ENCODE results near the gene MED22.
"Not testable (repeated sequence)": the region's sequence is repeated elsewhere in the genome, so short reads cannot be mapped to it uniquely, and the experiment has no call there.

MED22 gene

DNA sequence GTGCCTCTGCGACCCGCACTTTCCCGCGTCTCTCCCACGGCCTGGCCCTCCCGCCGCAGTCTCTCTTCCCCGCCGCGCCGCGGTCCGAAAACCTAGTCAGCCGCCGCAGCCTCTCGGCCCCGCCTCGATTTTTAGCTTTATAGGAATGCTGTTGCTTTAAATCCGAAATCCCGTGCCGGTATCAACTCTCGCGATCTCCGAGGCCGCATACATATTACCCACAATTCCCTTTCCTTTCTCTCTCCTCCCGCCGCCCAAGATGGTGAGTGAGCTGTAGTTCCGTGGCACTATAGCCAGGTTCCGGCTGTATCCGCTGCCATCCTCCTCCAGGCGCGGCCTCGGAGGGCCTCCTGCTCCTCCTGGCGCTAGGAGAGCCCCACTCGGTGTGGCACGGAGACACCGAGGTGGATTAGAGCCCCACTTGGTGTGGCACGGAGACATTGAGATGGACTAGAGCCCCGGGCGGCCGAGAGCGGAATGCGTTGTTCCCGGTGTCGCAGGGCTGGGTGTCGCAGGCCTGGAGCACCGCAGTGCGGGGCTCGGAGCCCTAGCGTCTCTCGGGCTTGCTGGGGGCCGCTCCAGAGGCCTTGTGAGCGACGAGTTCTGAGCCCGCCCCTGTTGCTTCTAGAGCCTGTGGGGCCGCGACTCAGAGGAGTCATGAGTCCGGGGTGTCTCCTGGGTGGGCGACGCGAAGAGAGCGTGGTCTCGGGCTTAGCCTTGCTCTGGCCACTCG lies at the start of gene MED22, which contains the start of gene RPL7A:
MED22 (minus strand) TSS at position 147 of the 733 bp plus-strand sequence. CDS start 1,469 bp downstream, outside the sequence.
RPL7A (plus strand) TSS at position 234 of the 733 bp plus-strand sequence; CDS start at position 260, 26 bp downstream.
- DNase-seq, result peak; percentile 92

DNA sequence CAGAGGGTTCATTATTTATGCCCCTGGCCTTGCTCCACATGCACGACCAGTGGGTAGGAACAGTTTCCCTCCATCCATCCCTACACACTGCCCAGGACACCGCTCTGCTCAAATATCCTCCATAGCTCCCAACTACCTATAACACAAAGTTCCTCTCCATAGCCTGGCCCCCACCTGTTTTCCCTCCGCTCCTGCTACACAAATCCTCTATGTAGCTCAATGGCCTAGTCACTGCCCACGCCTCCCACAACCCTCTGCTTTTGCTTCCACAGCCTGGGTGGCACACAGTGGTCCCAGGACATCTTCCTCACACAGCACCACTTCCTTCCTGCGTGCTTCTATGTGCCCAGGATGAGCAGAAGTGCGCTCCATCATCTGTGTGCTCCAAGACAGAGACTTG lies 49.4 kb upstream of the MED22 start:
- DNase-seq, result no peak

DNA sequence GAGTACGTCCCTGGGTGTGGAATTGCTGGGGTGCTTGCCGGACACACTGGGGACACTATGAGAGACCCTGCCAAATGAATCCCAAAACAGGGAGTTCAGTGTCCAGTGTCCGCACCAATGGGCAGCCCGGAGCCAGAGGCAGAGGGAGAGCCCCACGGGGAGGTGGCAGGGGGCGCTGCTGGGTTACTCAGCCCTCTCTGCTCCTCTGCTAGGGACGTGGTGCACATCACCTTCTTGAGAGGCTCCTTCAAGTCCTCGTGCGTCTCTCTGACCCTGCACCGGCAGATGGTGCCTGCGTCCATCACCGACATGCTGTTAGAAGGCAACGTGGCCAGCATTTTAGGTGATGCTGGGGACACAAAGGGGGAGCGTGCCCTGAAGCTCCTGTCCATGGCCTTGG lies 49.0 kb upstream of the MED22 start:
- no peak for DNase-seq

DNA sequence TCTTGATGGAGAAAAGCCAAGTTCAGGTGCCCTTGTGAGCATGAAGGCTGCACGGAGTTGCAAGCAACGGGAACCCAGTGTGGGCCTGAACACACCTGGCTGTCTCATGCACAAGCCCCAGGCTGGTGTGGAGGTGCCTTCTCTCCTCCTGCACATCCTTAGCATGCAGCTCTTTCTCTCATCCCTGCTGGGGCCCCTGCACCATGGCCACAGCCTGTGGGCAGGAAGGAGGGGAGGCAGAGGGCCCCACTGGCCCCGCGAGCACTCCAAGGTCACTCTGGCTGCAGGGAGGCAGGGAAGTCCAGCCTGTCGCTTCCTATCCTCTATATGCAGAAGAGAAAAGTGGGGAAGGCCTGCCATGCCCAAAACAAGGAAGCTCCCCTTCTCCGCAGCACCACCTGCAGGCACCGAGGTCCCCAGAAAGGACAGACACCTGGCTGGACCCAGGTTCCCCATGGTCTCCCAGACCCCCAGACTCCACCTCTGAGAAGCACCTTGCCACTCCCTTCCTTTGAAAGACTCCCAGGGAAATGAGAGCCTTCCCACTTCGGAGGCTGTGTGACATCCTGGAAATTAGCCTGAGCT lies 46.8 kb upstream of the MED22 start:
- no peak for DNase-seq

DNA sequence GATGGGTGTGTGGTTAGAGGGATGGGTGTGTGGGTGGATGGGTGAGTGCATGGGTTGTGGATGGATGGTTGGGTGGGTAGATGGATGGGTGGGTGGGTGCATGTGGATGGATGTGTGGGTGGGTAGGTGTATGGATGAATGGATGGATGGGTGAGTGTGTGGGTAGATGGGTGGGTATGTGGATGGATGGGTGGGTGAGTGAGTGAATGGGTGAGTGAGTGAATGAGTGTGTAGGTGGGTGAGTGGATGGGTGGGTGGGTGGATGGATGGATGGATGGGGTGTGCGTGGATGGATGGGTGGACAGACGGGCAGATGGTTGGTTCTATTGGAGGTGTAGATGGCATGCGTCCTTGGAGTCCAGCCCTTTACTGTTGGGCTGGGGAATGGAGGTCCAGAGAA lies 45.5 kb upstream of the MED22 start:
- no peak for DNase-seq

DNA sequence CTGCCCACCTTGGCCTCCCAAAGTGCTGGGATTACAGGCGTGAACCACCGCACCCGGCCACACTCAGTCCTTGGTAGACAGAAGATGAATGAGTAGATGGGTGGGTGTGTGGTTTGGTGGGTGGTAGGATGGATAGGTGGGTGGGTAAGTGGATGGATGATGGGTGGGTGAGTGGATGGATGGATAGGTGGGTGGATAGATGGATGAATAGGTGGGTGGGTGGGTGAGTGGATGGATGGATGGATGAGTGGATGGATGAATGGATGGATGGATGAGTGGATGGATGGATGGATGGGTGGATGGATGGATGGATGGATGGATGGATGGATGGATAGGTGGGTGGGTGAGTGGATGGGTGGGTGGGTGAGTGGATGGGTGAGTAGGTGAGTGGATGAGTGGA lies 44.4 kb upstream of the MED22 start:
- not testable (repeated sequence) for DNase-seq

DNA sequence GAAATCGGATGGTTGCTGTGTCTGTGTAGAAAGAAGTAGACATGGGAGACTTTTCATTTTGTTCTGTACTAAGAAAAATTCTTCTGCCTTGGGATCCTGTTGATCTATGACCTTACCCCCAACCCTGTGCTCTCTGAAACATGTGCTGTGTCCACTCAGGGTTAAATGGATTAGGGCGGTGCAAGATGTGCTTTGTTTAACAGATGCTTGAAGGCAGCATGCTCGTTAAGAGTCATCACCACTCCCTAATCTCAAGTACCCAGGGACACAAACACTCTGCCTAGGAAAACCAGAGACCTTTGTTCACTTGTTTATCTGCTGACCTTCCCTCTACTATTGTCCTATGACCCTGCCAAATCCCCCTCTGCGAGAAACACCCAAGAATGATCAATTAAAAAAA lies 43.5 kb upstream of the MED22 start:
- DNase-seq, result not testable (repeated sequence)

DNA sequence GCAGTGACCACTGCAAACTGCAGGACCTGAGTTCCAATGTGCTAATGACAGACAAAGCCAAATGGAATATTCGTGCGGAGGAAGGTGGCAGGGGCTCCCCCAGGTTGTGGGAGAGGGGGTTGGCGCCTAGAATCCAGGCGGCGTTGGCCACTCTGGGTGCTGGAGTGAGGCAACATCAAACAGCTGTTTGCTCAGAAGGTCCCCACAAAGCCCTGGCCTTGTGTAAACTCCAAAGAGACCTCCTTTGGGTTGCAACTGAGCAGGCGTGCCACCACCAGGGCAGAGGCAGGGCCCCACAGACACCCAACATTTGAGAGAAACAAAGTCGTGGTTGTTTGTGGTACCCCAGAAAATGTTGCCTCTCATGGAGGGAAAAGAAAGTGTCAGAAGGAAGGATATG lies 42.8 kb upstream of the MED22 start:
- no peak for DNase-seq

DNA sequence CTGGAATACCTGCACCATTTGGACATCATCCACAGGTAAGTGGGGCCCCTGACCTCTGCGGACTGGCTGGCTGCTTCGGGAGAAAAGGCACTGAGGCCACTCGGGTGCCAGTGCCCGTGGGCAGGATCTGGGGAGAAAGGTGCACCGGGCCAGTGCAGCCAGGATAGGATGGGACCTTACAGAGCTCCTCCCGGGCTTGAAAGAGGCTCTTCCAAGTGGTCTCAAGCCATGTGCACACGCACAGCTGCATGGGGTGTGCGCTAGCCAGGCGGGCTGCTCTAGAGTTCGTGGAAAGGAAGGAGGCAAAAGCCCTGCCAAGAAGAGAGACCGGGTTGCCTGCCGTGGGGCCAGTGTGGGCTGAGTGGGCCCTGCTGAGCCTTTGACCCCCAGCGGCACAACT lies 41.6 kb upstream of the MED22 start:
- DNase-seq, result no peak

DNA sequence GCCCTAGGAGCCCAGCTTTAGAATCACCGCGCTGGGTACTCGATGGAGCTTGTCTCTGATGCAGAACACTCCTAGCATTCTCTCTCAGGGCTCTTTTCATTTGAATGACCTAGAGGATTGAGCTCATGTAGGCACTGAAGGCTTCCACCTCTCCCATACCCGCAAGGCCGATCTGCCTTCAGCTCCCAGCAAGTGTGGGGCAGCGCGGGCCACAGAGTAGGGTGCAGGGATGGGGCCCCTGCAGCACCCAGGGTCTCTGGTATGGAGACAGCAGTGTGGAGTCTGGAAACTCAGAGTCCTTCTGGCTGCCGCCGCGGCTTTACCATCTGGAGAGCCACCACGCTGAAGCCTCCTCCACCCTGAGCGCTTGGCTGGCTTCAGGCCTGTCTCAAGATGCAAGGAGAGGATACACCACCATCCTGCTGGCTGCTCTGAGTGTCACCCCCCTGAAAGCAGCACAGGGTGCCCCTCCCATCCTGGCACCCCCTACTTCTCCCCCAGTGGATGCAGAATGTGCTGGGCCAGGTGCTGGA lies 41.2 kb upstream of the MED22 start:
- DNase-seq, result no peak

DNA sequence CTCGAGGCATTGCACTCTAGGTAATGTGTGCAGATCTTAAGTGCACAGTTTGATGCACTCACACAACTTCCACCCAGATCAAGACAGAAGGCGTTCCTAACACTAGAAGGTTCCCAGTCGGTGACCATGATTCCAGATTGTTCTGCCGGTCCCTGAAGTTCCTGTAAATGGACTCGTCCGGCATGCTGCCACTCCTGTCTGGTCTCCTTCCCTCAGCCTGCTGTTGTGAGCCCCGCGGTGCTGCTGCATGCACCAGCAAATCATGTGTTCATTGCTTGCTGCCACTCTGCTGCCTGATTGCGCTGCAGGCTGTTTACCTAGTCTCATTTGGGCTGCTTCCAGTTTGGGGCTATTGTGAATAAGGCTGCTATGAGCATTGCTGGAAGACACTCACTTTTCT lies 39.7 kb upstream of the MED22 start:
- DNase-seq, result peak; percentile 47

DNA sequence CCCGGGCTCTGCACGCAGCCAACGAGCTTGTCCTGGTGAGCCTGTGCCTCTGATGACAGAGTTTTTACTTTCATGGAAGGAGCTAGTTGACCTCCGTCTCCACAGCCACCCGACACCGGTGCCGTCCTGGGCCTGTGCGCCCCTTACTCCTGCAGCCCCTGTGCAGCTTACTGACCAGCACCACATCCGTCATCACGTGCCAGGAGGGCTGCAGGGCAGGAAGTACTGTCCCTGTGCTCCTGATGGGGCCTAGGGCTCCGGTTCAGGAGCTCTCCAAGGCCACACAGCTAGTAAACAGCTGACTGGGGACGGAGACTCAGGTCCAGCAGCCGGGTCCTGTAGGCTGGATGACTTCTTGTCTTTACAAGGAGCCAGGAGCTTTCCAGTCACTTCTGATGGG lies 38.4 kb upstream of the MED22 start:
- no peak for DNase-seq

DNA sequence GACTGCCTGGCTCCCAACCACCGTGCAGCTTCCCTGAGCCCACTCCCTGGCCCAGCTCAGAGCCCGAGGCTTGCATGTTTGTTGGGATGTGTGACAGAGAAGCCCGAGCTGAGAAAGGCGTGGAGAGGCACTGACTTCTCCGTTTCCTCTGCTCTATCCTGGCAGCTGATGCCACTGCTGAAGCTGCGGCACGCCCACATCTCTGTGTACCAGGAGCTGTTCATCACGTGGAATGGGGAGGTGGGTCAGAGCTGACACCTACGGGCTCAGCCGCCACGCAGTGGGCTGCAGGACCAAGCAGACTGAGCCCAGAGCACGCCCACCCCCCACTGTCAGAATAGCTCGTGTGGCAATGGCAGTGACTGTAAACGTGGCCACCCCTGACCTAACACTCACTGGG lies 37.5 kb upstream of the MED22 start:
- DNase-seq, result no peak

DNA sequence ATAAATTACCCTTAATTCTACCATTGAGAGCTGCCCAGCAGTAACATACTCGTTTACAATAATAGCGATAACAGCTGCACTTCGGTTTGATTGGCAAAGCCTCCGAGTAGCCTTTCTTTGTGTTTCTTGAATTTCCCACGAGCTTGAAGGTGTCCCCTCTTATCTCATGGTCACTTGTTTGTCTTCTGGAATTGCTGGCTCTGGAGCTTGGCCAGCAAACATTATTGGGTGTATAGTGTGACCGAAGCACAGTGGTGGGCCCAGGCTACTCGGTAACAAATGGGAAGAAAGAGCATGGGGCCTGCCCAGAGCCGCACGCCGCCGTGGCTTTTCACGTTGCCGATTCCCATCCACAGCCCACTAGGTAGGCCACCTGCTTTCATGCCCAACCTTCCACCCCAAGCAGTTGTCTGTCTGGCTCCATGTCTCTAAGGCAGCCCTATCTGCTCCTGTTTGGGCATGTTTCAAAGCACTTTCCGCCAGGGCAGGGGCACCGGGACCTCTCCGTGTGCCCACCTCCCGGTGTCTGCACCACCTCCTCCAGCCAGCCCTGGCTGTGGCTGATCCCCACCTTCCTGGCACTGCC lies 36.9 kb upstream of the MED22 start:
- DNase-seq, result no peak

DNA sequence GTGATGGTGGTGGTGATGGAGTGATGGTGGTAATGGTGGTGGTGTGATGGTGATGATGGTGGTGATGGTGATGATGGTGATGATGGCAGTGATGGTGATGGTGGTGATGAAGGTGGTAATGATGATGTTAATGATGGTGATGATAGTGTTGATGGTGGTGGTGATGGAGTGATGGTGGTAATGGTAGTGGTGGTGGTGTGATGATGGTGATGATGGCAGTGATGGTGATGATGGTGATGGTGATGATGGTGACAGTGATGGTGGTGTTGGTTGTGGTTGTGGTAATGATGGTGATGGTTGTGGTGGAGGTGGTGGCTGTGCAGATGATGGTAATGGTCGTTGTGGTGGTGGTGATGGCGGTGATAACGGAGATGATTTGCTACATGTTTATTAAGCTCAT lies 35.5 kb upstream of the MED22 start:
- DNase-seq, result no peak

DNA sequence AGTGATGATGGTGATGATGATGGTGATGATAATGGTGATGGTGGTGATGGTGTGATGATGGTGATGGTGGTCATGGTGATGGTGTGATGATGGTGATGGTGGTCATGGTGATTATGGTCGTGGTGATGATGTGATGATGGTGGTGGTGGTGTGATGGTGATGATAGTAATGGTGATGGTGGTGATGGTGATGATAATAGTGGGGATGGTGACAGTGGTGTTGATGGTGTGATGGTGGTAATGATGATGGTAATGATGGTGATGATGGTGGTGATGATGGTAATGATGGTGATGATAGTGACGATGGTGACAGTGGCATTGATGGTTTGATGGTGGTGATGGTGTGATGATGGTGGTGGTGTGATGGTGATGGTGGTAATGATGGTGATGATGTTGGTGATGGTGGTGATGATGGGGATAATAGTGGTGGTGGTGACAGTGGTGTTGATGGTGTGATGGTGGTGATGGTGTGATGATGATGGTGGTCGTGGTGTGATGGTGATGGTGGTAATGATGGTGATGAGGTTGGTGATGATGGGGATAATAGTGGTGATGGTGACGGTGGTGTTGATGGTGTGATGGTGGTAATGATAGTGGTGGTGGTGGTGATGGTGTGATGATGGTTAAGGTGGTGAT lies 34.7 kb upstream of the MED22 start:
- no peak for DNase-seq

DNA sequence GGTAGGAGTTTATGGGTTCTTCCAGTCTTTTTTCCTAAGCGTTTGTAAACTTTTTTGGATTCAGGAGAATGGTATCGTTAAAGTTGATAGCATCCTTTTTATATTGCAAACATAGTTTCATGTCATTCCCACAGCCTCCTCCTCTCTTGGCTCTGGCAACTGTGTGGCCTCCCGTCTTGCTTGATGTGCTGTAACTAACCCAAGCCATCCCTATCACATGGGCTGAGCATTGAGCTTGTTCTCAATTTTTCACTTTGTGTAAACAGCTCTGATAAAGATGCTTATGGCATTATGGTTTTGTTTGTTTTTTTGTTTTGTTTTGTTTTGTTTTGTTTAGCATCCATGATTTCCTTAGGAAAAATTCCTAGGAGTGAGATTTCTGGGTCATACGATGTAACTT lies 32.8 kb upstream of the MED22 start:
- no peak for DNase-seq

DNA sequence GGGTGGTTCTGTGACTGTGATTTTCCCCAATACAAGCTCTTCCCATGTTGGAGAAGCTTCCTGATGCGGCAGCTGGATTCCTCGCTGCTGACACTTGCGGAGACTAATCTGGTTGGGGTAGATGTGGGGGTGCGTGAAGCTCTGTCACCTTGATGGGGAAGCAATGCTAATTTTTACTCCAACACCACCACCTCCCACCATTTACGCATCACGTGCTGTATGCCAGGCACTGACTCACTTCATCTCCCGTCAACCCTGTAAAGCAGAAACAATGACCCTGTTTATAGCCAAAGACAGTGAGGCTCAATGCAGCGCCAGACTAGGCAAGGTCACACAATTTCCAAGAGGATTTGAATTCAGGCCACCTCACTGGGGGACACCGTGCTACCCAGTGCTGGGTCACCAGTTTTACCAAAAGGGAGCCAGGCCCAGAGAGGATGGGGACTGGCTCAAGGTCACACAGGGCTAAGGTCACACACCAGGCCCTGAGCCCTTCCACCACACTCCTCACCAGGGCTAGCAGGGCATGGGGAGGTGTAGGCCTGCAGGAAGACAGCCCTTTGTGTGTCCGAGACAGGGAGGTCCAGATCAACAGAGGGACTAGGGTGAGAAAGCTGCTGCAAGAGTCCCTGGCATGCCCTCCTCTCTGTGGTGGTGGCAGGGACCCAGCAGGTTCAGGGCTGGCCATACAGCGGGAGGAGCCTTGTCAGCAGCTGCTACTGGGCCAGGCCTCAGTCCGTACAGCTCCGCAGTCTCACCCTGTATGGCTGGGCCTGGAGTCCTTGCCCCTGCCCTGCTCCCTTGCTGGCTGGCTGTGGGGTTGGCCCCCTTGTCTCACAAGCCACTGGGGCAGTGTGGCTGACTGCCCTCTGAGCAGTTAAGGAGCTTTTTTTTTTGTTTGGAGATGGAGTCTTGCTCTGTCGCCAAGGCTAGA lies 31.5 kb upstream of the MED22 start:
- DNase-seq, result no peak

DNA sequence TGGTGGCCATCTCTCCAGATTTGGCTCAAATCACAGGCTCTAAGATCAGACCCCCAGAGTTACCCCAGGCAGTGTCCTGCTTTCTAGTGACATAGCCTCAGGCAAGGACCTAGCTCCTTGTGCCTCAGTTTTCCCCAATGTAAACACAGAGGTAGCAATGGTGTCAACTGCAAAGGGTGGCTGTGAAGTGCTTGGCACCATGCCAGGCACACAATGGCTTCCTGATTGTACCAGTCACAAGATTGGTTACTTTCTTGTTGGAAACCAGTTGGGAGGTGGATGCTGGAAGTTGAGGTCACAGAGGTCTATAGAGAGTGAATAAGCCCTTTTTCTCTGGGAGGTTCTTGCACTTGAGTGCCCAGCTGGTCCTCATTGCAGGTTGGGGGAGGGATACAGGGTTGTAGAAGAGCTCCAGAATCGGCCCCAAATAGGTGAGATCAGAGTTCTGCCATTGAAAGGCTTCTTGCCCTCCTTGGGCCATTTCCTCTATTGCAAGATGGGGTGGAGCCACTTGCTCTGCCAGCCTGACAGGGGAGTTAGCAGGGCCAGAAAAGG lies 30.6 kb upstream of the MED22 start:
- DNase-seq, result no peak

DNA sequence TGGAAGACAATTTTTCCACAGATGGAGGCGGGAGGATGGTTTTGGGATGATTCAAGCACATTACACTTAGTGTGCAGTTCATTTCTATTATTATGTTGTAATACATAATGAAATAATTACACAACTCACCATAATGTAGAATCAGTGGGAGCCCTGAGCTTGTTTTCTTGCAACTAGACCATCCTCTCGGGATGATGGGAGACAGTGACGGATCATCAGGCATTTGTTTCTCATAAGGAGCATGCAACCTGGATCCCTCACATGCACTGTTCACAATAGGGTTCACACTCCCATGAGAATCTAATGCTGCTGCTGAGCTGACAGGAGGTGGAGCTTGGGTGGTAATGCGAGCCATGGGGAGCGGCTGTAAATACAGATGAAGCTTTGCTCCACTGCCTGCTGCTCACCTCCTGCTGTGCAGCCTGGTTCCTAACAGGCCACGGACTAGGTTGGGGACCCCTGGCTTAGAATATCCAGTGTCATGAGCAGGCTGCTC lies 29.8 kb upstream of the MED22 start:
- DNase-seq, result peak; percentile 71

DNA sequence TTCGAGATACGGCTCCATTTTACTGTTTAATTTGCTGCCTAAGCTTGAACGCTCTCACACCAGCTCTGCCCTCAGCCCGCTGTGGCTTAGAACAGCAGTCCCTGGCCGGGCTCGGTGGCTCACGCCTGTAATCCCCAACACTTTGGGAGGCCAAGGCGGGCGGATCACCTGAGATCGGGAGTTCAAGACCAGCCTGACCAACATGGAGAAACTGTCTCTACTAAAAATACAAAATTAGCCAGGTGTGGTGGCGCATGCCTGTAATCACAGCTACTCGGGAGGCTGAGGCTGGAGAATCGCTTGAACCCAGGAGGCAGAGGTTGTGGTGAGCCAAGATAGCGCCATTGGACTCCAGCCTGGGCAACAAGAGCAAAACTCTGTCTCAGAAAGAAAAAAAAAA lies 29.3 kb upstream of the MED22 start:
- not testable (repeated sequence) for DNase-seq

All from NCI-H1694 (cell line).